Liver (tissue), 9 donors: ENCODE data around the gene DYRK1A. TPM values are rescaled to one million over a fixed set of nuclear protein-coding genes. Genes with fewer than 3 reads are reported as not detected.

Experiments used
- DNase-seq: peaks from one replicate; pipeline ENCODE4 v3.0.0-alpha.2; 2017; ENCODE audit warnings: low spot score
- H3K27ac ChIP-seq, 2 donors: one replicate each; pipeline ENCODE4 v1.7.0; 2013; ENCODE audit warnings: inconsistent platforms in 2 of 2, low read length in 2 of 2, control low read depth in 1 of 2, low read depth in 1 of 2, mild to moderate bottlenecking in 1 of 2
- H3K27me3 ChIP-seq, 4 donors: one replicate each; pipeline versions ENCODE4 v1.6.1 to v1.7.0; 2013; ENCODE audit warnings: low read length in 3 of 4, inconsistent platforms in 1 of 4, mild to moderate bottlenecking in 1 of 4, moderate library complexity in 1 of 4; ENCODE audit not compliant: control insufficient read depth in 4 of 4, insufficient read depth in 4 of 4
- H3K36me3 ChIP-seq, 4 donors: one replicate each; pipeline versions ENCODE4 v1.6.1 to v1.7.0; 2013; ENCODE audit warnings: low read length in 3 of 4, mild to moderate bottlenecking in 3 of 4, low read depth in 1 of 4, moderate library complexity in 1 of 4; ENCODE audit not compliant: control insufficient read depth in 4 of 4, insufficient read depth in 3 of 4
- H3K4me1 ChIP-seq, 4 donors: one replicate each; pipeline versions ENCODE4 v1.6.1 to v1.7.0; 2013; ENCODE audit warnings: low read length in 3 of 4, mild to moderate bottlenecking in 3 of 4, moderate library complexity in 1 of 4; ENCODE audit not compliant: control insufficient read depth in 4 of 4, insufficient read depth in 4 of 4
- H3K4me3 ChIP-seq, 3 donors: one replicate each; pipeline versions ENCODE4 v1.6.1 to v1.7.0; 2013; ENCODE audit warnings: low read length in 3 of 3, control low read depth in 1 of 3, low read depth in 1 of 3, mild to moderate bottlenecking in 1 of 3
- H3K9ac ChIP-seq, 2 donors: one replicate each; pipeline ENCODE4 v1.7.0; 2013; ENCODE audit warnings: low read length in 2 of 2, mild to moderate bottlenecking in 2 of 2, moderate library complexity in 2 of 2, control low read depth in 1 of 2, low read depth in 1 of 2
- H3K9me3 ChIP-seq, 4 donors: one replicate each; pipeline versions ENCODE4 v1.6.1 to v1.7.0; 2013; ENCODE audit warnings: low read length in 3 of 4; ENCODE audit not compliant: control insufficient read depth in 4 of 4
- EGR1 ChIP-seq, 2 donors: IDR thresholded peaks; 2 replicates each; pipeline ENCODE4 v1.6.1; 2016 to 2018; ENCODE audit warnings: antibody characterized with exemption in 2 of 2, low read depth in 2 of 2
- FOXA1 ChIP-seq: IDR thresholded peaks from 2 replicates; pipeline ENCODE4 v1.6.1; 2016; ENCODE audit warnings: antibody characterized with exemption
- FOXA2 ChIP-seq: IDR thresholded peaks from 2 replicates; pipeline ENCODE4 v1.6.1; 2016; ENCODE audit warnings: antibody characterized with exemption
- GABPA ChIP-seq, 2 donors: IDR thresholded peaks in 1 of 2; conservative IDR thresholded peaks in 1 of 2; 2 replicates each; pipeline ENCODE4 v1.6.1; 2016; ENCODE audit warnings: antibody characterized with exemption in 2 of 2, mild to moderate bottlenecking in 1 of 2, moderate library complexity in 1 of 2
- HNF4A ChIP-seq, 2 donors: conservative IDR thresholded peaks; 2 replicates each; pipeline ENCODE4 v1.6.1; 2016; ENCODE audit warnings: antibody characterized with exemption in 2 of 2, mild to moderate bottlenecking in 2 of 2
- HNF4G ChIP-seq: IDR thresholded peaks from 2 replicates; pipeline ENCODE4 v1.6.1; 2016; ENCODE audit warnings: antibody characterized with exemption
- JUND ChIP-seq, 2 donors: IDR thresholded peaks; 2 replicates each; pipeline ENCODE4 v1.6.1; 2016; ENCODE audit warnings: antibody characterized with exemption in 2 of 2
- NR2F2 ChIP-seq: IDR thresholded peaks from 2 replicates; pipeline ENCODE4 v1.6.1; 2016; ENCODE audit warnings: antibody characterized with exemption
- RAD21 ChIP-seq, 2 donors: IDR thresholded peaks; 2 replicates each; pipeline ENCODE4 v1.6.1; 2016; ENCODE audit warnings: antibody characterized with exemption in 2 of 2, mild to moderate bottlenecking in 2 of 2
- RXRA ChIP-seq, 2 donors: IDR thresholded peaks; 2 replicates each; pipeline ENCODE4 v1.6.1; 2017 to 2018; ENCODE audit warnings: antibody characterized with exemption in 2 of 2, mild to moderate bottlenecking in 1 of 2
- SP1 ChIP-seq: IDR thresholded peaks from 2 replicates; pipeline ENCODE4 v1.6.1; 2018; ENCODE audit warnings: antibody characterized with exemption, mild to moderate bottlenecking
- TAF1 ChIP-seq: conservative IDR thresholded peaks from 2 replicates; pipeline ENCODE4 v1.6.1; 2016; ENCODE audit warnings: antibody characterized with exemption, mild to moderate bottlenecking
- YY1 ChIP-seq: IDR thresholded peaks from 2 replicates; pipeline ENCODE4 v1.6.1; 2016; ENCODE audit warnings: antibody characterized with exemption, mild to moderate bottlenecking
- WGBS: extraction: QIAGEN DNeasy Blood & Tissue Kit; methylation state at CpG from one replicate; pipeline ENCODE4 v1.1.7; 2013; 5-methylcytosine and 5-hydroxymethylcytosine counted together
- polyA plus RNA-seq, 2 donors: library from polyadenylated mRNA; stranded (reverse) in 1 of 2; unstranded in 1 of 2; fragments of 200-250 nt in 1 of 2; fragments of >200 nt in 1 of 2; fragmentation: Nextera tagmentation in 1 of 2; extraction: Ambion mirVana in 1 of 2; gene quantifications; one replicate each; pipeline versions ENCODE4 v1.2.1 to v1.2.3, GENCODE V29; 2013 to 2015
- total RNA-seq, 2 donors: library from RNA; depleted of rRNA; stranded (reverse); fragments of >200 nt; gene quantifications; one replicate each; pipeline ENCODE4 v1.2.3, GENCODE V29; 2014
- TF ChIP-seq, protein P1 (sequence below): IDR thresholded peaks from 2 replicates; pipeline ENCODE4 v1.6.1; 2016; ENCODE audit warnings: antibody characterized with exemption
- TF ChIP-seq, protein P2 (sequence below): IDR thresholded peaks from 2 replicates; pipeline ENCODE4 v1.6.1; 2016; ENCODE audit warnings: antibody characterized with exemption
- TF ChIP-seq, protein P3 (sequence below): IDR thresholded peaks from 2 replicates; pipeline ENCODE4 v1.6.1; 2016; ENCODE audit warnings: antibody characterized with exemption
- TF ChIP-seq, protein P4 (sequence below): IDR thresholded peaks from 2 replicates; pipeline ENCODE4 v1.6.1; 2016; ENCODE audit warnings: antibody characterized with exemption, mild to moderate bottlenecking
- TF ChIP-seq, protein P5 (sequence below): fragments of 150-350 bp; IDR thresholded peaks from 2 replicates; pipeline ENCODE4 v1.5.1; 2017; ENCODE audit warnings: improper control_type of control experiment, low read depth, low read length; ENCODE audit not compliant: missing input control
- donor health status: healthy.
- donor health status: healthy.
- donor health status: healthy.
- donor health status: healthy.
- donor health status: healthy.

Gene DYRK1A
- total and polyA plus RNA-seq, 4 donors, result 5.1 to 58.3 (median 22.9) TPM

DNA sequence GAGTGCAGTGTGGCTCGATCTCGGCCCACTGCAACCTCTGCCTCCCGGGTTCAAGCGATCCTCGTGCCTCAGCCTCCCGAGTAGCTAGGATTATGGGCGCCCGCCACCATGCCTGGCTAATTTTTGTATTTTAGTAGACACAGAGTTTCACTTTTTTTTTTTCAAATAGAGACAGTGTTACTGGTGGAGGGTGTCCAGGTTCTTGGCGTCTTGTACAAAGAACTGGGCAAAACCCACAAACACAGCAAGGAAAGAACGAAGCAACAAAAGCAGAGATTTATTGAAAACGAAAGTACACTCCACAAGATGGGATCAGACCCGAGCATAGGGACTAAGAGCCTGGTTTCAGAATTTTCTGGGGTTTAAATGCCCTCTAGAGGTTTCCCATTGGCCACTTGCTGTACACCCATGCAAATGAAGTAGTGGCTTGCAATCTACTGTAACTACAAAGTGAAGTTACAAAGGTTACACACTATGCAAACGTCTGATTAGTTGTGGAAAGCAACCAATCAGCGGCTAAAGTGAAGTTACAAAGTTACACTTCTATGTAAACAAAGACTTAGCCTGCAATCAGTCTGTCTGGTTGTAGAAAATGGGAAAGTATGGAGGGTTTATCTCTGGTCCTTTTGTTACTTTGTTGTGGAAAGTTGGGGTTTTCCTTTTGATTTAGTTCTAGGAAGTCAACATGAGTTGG is 199.1 kb downstream of the DYRK1A start:
- H3K36me3 ChIP-seq, result no peaks in the 10 kb centered on the region
- H3K27ac ChIP-seq, result peak overlapping the region; percentile 31 to 91
- H3K9ac ChIP-seq, result peak overlapping the region in 1 of 2 donors; percentile 19
- H3K4me1 ChIP-seq, result peaks cover 9 to 28% (median 23%) of the 10 kb centered on the region in 4 donors
- no peak for DNase-seq
- H3K9me3 ChIP-seq, result no peaks in the 10 kb centered on the region
- no peaks in the 10 kb centered on the region for H3K27me3 ChIP-seq
- TF ChIP-seq GABPA (IDR thresholded peaks at IDR 0.05 in 1 of 2, conservative IDR thresholded peaks at IDR 0.05 in 1 of 2) (no peak), FOXA1 (peak; percentile 96), FOXA2 (peak; percentile 99), HNF4A (conservative IDR thresholded peaks at IDR 0.05) (peak; percentile 84 to 85), HNF4G (peak; percentile 67), JUND (IDR thresholded peaks at IDR 0.05) (peak in 1 of 2 donors; percentile 41), EGR1 (IDR thresholded peaks at IDR 0.05; ENCODE audit: low read depth in 2 of 2) (peak in 1 of 2 donors; percentile 8), RXRA (IDR thresholded peaks at IDR 0.05) (peak; percentile 65 to 71), YY1 (peak; percentile 50), SP1 (peak; percentile 94), NR2F2 (no peak), RAD21 (IDR thresholded peaks at IDR 0.05) (peak; percentile 56 to 67), TAF1 (peak; percentile 78)
- TF ChIP-seq, protein P1, sequence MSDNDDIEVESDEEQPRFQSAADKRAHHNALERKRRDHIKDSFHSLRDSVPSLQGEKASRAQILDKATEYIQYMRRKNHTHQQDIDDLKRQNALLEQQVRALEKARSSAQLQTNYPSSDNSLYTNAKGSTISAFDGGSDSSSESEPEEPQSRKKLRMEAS, result peak; percentile 15
- TF ChIP-seq, protein P2, sequence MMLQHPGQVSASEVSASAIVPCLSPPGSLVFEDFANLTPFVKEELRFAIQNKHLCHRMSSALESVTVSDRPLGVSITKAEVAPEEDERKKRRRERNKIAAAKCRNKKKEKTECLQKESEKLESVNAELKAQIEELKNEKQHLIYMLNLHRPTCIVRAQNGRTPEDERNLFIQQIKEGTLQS, result peak; percentile 45
- TF ChIP-seq, protein P3, sequence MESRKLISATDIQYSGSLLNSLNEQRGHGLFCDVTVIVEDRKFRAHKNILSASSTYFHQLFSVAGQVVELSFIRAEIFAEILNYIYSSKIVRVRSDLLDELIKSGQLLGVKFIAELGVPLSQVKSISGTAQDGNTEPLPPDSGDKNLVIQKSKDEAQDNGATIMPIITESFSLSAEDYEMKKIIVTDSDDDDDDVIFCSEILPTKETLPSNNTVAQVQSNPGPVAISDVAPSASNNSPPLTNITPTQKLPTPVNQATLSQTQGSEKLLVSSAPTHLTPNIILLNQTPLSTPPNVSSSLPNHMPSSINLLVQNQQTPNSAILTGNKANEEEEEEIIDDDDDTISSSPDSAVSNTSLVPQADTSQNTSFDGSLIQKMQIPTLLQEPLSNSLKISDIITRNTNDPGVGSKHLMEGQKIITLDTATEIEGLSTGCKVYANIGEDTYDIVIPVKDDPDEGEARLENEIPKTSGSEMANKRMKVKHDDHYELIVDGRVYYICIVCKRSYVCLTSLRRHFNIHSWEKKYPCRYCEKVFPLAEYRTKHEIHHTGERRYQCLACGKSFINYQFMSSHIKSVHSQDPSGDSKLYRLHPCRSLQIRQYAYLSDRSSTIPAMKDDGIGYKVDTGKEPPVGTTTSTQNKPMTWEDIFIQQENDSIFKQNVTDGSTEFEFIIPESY, result peak; percentile 44
- TF ChIP-seq, protein P4, sequence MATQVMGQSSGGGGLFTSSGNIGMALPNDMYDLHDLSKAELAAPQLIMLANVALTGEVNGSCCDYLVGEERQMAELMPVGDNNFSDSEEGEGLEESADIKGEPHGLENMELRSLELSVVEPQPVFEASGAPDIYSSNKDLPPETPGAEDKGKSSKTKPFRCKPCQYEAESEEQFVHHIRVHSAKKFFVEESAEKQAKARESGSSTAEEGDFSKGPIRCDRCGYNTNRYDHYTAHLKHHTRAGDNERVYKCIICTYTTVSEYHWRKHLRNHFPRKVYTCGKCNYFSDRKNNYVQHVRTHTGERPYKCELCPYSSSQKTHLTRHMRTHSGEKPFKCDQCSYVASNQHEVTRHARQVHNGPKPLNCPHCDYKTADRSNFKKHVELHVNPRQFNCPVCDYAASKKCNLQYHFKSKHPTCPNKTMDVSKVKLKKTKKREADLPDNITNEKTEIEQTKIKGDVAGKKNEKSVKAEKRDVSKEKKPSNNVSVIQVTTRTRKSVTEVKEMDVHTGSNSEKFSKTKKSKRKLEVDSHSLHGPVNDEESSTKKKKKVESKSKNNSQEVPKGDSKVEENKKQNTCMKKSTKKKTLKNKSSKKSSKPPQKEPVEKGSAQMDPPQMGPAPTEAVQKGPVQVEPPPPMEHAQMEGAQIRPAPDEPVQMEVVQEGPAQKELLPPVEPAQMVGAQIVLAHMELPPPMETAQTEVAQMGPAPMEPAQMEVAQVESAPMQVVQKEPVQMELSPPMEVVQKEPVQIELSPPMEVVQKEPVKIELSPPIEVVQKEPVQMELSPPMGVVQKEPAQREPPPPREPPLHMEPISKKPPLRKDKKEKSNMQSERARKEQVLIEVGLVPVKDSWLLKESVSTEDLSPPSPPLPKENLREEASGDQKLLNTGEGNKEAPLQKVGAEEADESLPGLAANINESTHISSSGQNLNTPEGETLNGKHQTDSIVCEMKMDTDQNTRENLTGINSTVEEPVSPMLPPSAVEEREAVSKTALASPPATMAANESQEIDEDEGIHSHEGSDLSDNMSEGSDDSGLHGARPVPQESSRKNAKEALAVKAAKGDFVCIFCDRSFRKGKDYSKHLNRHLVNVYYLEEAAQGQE, result peak; percentile 78
- TF ChIP-seq, protein P5, sequence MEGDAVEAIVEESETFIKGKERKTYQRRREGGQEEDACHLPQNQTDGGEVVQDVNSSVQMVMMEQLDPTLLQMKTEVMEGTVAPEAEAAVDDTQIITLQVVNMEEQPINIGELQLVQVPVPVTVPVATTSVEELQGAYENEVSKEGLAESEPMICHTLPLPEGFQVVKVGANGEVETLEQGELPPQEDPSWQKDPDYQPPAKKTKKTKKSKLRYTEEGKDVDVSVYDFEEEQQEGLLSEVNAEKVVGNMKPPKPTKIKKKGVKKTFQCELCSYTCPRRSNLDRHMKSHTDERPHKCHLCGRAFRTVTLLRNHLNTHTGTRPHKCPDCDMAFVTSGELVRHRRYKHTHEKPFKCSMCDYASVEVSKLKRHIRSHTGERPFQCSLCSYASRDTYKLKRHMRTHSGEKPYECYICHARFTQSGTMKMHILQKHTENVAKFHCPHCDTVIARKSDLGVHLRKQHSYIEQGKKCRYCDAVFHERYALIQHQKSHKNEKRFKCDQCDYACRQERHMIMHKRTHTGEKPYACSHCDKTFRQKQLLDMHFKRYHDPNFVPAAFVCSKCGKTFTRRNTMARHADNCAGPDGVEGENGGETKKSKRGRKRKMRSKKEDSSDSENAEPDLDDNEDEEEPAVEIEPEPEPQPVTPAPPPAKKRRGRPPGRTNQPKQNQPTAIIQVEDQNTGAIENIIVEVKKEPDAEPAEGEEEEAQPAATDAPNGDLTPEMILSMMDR, result no peak
- peak overlapping the region in 2 of 3 donors; percentile 22 to 37 for H3K4me3 ChIP-seq
- 60% methylated on average over 14 of the region's 14 CpGs for WGBS
